Ovary (tissue), 9 donors: ENCODE measurements around the gene GSTM5. TPM values are rescaled to one million over a fixed set of nuclear protein-coding genes. Genes with fewer than 3 reads are reported as not detected.
"Not testable (repeated sequence)": the region's sequence is repeated elsewhere in the genome, so short reads cannot be mapped to it uniquely, and the experiment has no call there.

Source experiments
- DNase-seq, 5 donors: peaks; one replicate each; pipeline ENCODE4 v3.0.0-alpha.2; 2019 to 2020
- H3K27ac ChIP-seq, 2 donors: fragments of 200-600 bp; one replicate each; pipeline versions ENCODE4 v1.5.1 to v1.8.0; 2019 to 2022
- H3K27me3 ChIP-seq: fragments of 200-600 bp; one replicate; pipeline ENCODE4 v1.8.0; 2022
- H3K36me3 ChIP-seq: fragments of 200-600 bp; sonication (generic); one replicate; pipeline ENCODE4 v1.5.1; 2019
- H3K4me1 ChIP-seq: one replicate; pipeline ENCODE4 v1.8.1; 2013; ENCODE audit warnings: mild to moderate bottlenecking, moderate library complexity; ENCODE audit not compliant: insufficient read depth
- H3K4me3 ChIP-seq: fragments of 200-600 bp; sonication (generic); one replicate; pipeline ENCODE4 v1.5.1; 2017
- H3K9me3 ChIP-seq, 2 donors: fragments of 200-600 bp in 1 of 2; sonication (generic) in 1 of 2; one replicate each; pipeline versions ENCODE4 v1.5.1 to v1.8.1; 2013 to 2019; ENCODE audit warnings: mild to moderate bottlenecking in 1 of 2, moderate library complexity in 1 of 2
- EP300 ChIP-seq: sonication (generic); formaldehyde crosslinking; IDR thresholded peaks from one replicate; pipeline ENCODE4 v1.6.1; 2017; ENCODE audit warnings: antibody characterized with exemption
- POLR2A ChIP-seq: fragments of 450-650 bp; IDR thresholded peaks from one replicate; pipeline ENCODE4 v1.6.1; 2017; ENCODE audit warnings: antibody characterized with exemption, mild to moderate bottlenecking, moderate library complexity
- WGBS, 3 donors: extraction: QIAGEN DNeasy Blood & Tissue Kit in 1 of 3; methylation state at CpG; one replicate each; pipeline versions ENCODE4 v1.1.5 to v1.1.7; 2013 to 2017; 5-methylcytosine and 5-hydroxymethylcytosine counted together
- intact Hi-C, 4 donors: fragments of 100-400 bp; cut with DNase I; formaldehyde crosslinking; loops; one replicate each; pipeline versions ENCODE4 v1.11.0 to v1.15.1; 2022 to 2023
- polyA plus RNA-seq, 2 donors: library from polyadenylated mRNA; stranded (reverse); fragments of 200-250 nt in 1 of 2; fragments of 350-450 nt in 1 of 2; fragmentation: Illumina TruSeq in 1 of 2; extraction: RNeasy Lipid Tissue Mini Kit (QIAGEN cat#74804) in 1 of 2; gene quantifications; one replicate each; pipeline ENCODE4 v1.2.3, GENCODE V29; 2013 to 2014
- total RNA-seq, 7 donors: library from RNA; depleted of rRNA in 2 of 7; stranded (reverse); fragments of >200 nt in 2 of 7; fragmentation: NEBNext Ultra II Directional in 3 of 7; extraction: Animal tissue kit (Norgen Biotek cat#: 25700) in 3 of 7; gene quantifications; one replicate each; pipeline versions ENCODE4 v1.1.0 to v1.2.4, GENCODE V29; 2016 to 2023
- TF ChIP-seq, protein P1 (sequence below), 3 donors: fragments of 450-650 bp in 2 of 3; fragments of 200-600 bp in 1 of 3; IDR thresholded peaks; one replicate each; pipeline versions ENCODE4 v1.5.1 to v1.8.0; 2016 to 2022; ENCODE audit warnings: antibody characterized with exemption in 3 of 3, mild to moderate bottlenecking in 1 of 3
- donor health status: DM: no; HTN: no; CAD: no; lungs with moderate emphysema.
- donor health status: DM: no; HTN: no; CAD: no.
- donor health status: Bipolar disorder and iron deficiency.
- donor health status: DM: yes; HTN: yes; CAD: no.
- donor health status: DM: no; HTN: no; CAD: no.
- donor health status: DM: yes; HTN: yes; CAD: no.

Gene GSTM5
- total and polyA plus RNA-seq, 9 donors: 18.8 to 259 (median 101) TPM

DNA sequence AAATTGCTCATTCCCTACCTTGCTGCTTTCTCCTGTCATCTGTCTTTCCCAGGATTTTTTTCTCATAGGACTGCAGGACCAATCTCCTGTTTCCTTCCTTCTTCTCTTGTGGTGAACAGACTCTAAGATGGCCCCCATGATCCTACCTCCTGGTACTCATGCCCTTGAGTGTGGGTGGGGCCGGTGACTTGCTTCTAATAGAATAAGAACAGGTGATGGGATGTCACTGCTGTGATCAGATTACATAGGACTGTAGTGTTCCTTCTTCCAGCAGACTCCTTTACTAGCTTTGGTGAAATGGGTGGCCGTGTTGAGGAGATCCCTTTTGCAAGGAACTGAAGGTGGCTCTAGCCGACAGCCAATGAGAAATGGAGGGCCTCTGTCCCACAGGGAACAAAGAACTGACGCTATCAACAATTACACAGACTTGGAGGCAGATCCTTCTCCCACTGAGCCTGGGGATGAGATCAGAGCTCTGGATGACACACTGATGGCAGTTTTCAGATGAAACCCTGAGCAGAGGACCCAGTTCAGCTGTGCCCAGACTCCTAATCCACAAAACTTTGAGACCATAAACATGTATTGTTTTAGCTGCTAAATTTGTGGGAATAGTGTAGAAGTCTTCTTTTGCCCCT is 21.3 kb downstream of the GSTM5 start:
- Histone ChIP-seq H3K9me3 (no peaks in the 10 kb centered on the region), H3K36me3 (no peaks in the 10 kb centered on the region), H3K27me3 (no peaks in the 10 kb centered on the region), H3K4me1 (no peaks in the 10 kb centered on the region), H3K27ac (no peak overlapping the region), H3K4me3 (no peak overlapping the region)
- no peak for DNase-seq
- WGBS, 3 donors: 89 to 96% (median 91%) methylated on average over 4 of the region's 4 CpGs
- TF ChIP-seq, protein P1, sequence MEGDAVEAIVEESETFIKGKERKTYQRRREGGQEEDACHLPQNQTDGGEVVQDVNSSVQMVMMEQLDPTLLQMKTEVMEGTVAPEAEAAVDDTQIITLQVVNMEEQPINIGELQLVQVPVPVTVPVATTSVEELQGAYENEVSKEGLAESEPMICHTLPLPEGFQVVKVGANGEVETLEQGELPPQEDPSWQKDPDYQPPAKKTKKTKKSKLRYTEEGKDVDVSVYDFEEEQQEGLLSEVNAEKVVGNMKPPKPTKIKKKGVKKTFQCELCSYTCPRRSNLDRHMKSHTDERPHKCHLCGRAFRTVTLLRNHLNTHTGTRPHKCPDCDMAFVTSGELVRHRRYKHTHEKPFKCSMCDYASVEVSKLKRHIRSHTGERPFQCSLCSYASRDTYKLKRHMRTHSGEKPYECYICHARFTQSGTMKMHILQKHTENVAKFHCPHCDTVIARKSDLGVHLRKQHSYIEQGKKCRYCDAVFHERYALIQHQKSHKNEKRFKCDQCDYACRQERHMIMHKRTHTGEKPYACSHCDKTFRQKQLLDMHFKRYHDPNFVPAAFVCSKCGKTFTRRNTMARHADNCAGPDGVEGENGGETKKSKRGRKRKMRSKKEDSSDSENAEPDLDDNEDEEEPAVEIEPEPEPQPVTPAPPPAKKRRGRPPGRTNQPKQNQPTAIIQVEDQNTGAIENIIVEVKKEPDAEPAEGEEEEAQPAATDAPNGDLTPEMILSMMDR (IDR thresholded peaks at IDR 0.05): no peak
- TF ChIP-seq POLR2A (no peak), EP300 (no peak)
- intact Hi-C loops: no loop called here

DNA sequence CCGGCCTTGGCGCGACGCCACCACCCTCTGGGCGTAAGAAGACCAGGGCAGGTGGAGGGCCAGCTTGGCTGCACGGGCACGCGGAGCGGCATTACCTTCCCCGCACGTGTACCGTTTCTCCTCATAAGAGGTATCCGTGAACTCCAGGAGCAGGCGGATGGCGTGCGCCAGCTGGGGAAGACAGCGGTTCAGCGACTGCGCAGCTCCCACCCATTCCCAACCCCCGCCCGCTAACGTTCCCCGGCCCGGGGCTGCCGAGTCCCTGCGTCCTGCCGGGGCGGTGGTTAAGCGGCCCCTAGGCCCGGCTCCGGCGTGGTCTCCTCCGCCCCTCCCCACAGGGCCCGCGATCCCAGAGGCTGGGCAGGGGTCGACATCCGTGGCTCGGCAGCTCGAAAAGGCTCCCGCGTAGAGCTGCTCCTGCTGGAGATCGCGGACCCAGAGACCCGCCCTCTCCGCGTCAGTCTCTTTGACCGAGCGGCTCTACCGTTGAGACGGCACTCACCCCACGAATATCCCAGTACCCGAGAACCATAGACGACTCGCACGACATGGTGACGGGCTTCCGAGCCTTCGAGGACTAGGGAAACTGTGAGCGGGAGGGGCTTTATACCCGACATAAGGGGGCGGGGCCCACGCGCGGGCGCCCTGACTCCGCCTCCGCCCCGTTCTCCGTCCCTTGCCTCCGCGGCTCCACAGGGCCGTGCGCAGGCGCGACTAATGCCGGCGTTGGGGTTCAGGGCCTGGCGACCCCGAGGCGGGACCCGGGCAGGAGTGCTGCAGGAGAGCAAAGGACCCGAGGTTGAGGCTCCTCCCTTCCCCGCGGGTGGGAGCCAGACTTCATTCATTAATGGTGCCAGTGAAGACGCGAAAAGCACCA is 27.9 kb downstream of the GSTM5 start:
- H3K36me3 ChIP-seq: no peaks in the 10 kb centered on the region
- TF ChIP-seq EP300 (no peak), POLR2A (peak; percentile 99)
- TF ChIP-seq, protein P1 (IDR thresholded peaks at IDR 0.05): peak in 1 of 3 donors; percentile 8
- intact Hi-C loops: no loop called here
- peak; percentile 86 to 93 (median 92) for DNase-seq
- H3K27me3 ChIP-seq: no peaks in the 10 kb centered on the region
- 0 to 2% (median 1%) methylated on average over 53 to 86 of the region's 86 CpGs for WGBS, 3 donors
- H3K4me3 ChIP-seq: peak overlapping the region; percentile 79
- no peaks in the 10 kb centered on the region for H3K9me3 ChIP-seq
- peak overlapping the region; percentile 31 to 82 for H3K27ac ChIP-seq
- peaks cover 3% of the 10 kb centered on the region for H3K4me1 ChIP-seq

DNA sequence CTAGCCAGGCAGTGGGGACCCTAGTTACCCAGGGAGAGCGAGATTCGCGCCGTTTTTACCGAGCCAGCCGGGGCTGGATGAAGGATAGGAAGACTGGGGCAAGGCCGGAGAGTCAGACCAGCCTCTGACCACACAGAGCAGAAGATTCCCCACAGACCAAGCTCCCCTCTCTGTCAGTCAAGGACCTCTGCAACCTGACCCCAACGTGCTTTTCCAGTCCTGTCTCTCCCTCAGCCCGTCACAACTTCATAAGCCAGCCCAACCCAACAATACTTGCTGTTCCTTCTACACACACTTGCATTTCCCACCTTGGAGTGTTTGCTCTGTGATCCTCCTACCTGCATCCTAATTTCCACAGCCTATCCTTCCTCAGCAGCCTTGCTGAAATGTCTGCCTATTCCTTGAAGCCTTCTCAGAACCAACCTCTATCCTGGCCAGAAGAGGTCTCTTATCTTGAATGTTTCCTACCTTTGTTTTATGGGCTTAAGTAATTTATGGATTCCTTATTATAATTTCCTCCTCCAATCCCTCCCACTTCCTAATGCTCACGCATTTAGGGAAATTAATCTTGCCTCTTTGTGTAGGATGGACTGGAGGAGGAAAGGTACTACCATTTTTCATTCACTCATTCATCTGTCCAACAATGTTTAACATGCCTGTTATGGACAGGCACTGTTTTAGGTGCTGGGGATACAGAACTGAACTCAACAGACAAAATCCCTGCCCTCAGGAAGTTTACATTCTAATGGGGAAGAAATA is 28.7 kb downstream of the GSTM5 start, which contains the start of gene GSTM3:
GSTM3 (minus strand) TSS at position 424 of the 759 bp plus-strand sequence. CDS start 751 bp downstream, outside the sequence.
- no peaks in the 10 kb centered on the region for H3K9me3 ChIP-seq
- H3K27me3 ChIP-seq: no peaks in the 10 kb centered on the region
- H3K27ac ChIP-seq: peak within 1 kb of the TSS; percentile 31 to 82
- TF ChIP-seq POLR2A (no peak), EP300 (no peak)
- TF ChIP-seq, protein P1 (IDR thresholded peaks at IDR 0.05): no peak
- intact Hi-C loops: no loop called here
- no peak for DNase-seq
- peak within 1 kb of the TSS; percentile 79 for H3K4me3 ChIP-seq
- no peaks in the 10 kb centered on the region for H3K36me3 ChIP-seq
- 6 to 12% (median 7%) methylated on average over 10 of the region's 10 CpGs for WGBS, 3 donors
- peaks cover 3% of the 10 kb centered on the region for H3K4me1 ChIP-seq

DNA sequence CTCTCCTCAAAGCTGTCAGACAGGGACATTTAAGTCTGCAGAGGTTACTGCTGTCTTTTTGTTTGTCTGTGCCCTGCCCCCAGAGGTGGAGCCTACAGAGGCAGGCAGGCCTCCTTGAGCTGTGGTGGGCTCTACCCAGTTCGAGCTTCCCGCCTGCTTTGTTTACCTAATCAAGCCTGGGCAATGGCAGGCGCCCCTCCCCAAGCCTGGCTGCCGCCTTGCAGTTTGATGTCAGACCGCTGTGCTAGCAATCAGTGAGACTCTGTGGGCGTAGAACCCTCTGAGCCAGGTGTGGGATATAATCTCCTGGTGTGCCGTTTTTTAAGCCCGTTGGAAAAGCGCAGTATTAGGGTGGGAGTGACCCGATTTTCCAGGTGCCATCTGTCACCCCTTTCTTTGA is 36.3 kb downstream of the GSTM5 start:
- 92 to 97% (median 93%) methylated on average over 10 of the region's 10 CpGs for WGBS, 3 donors
- H3K27me3 ChIP-seq, H3K4me1 ChIP-seq, H3K4me3 ChIP-seq, DNase-seq, H3K9me3 ChIP-seq, H3K36me3 ChIP-seq, H3K27ac ChIP-seq, intact Hi-C loops: not testable (repeated sequence)
